Common myeloid progenitor, CD34-positive (primary cell): ENCODE data around the gene PCSK9.

Source experiments
- CTCF ChIA-PET: fragments of 350-600 bp; sonication (Branson Sonifier 250); formaldehyde crosslinking; loops from one replicate; lab custom pipeline; 2021; ENCODE audit warnings: antibody characterized with exemption; lab: Charles Lee
- POLR2A ChIA-PET: fragments of 350-600 bp; sonication (Branson Sonifier 250); formaldehyde crosslinking; loops from one replicate; lab custom pipeline; 2021; ENCODE audit warnings: antibody characterized with exemption; lab: Charles Lee
- DNase-seq, 3 donors: peaks; one replicate each; pipeline versions ENCODE4 v3.0.0 to v3.0.0-alpha.2; 2013
- H3K27ac ChIP-seq, 2 experiments: 1 replicate in 1 of 2; 2 replicates in 1 of 2; pipeline ENCODE4 v1.7.0; 2013; ENCODE audit warnings: inconsistent platforms in 2 of 2, low read length in 2 of 2, mild to moderate bottlenecking in 2 of 2, low read depth in 1 of 2, moderate library complexity in 1 of 2; ENCODE audit not compliant: severe bottlenecking in 2 of 2, insufficient read depth in 1 of 2, poor library complexity in 1 of 2
- H3K27me3 ChIP-seq, 5 experiments: replicated peaks in 2 of 5; 1 replicate in 3 of 5; 2 replicates in 2 of 5; pipeline versions ENCODE4 v1.6.1 to v1.7.0; 2013; ENCODE audit warnings: low read length in 4 of 5, mild to moderate bottlenecking in 2 of 5, moderate library complexity in 2 of 5, inconsistent platforms in 1 of 5; ENCODE audit not compliant: insufficient read depth in 5 of 5, control insufficient read depth in 4 of 5
- H3K36me3 ChIP-seq, 4 experiments: 1 replicate in 2 of 4; 2 replicates in 2 of 4; pipeline versions ENCODE4 v1.6.1 to v1.7.0; 2013; ENCODE audit warnings: low read length in 3 of 4, control low read depth in 1 of 4, mild to moderate bottlenecking in 1 of 4; ENCODE audit not compliant: control insufficient read depth in 4 of 4, insufficient read depth in 4 of 4
- H3K4me1 ChIP-seq, 4 experiments: 1 replicate in 3 of 4; 2 replicates in 1 of 4; pipeline versions ENCODE4 v1.6.1 to v1.7.1; 2013; ENCODE audit warnings: low read length in 3 of 4, mild to moderate bottlenecking in 3 of 4, control low read depth in 1 of 4, inconsistent platforms in 1 of 4, moderate library complexity in 1 of 4; ENCODE audit not compliant: control insufficient read depth in 4 of 4, insufficient read depth in 4 of 4; ENCODE audit errors: control extremely low read depth in 1 of 4
- H3K4me3 ChIP-seq, 7 experiments: 1 replicate in 4 of 7; 2 replicates in 3 of 7; pipeline versions ENCODE4 v1.5.1 to v1.7.0; 2013; ENCODE audit warnings: mild to moderate bottlenecking in 7 of 7, low read length in 6 of 7, moderate library complexity in 6 of 7, inconsistent platforms in 2 of 7, low read depth in 2 of 7, control low read depth in 1 of 7; ENCODE audit not compliant: insufficient read depth in 4 of 7, control insufficient read depth in 1 of 7; ENCODE audit errors: extremely low read depth in 1 of 7
- H3K9me3 ChIP-seq, 5 experiments: 1 replicate in 4 of 5; 2 replicates in 1 of 5; pipeline versions ENCODE4 v1.6.1 to v1.7.1; 2013; ENCODE audit warnings: low read length in 4 of 5, mild to moderate bottlenecking in 2 of 5, inconsistent platforms in 1 of 5, low read depth in 1 of 5, moderate library complexity in 1 of 5; ENCODE audit not compliant: control insufficient read depth in 4 of 5, insufficient read depth in 2 of 5; ENCODE audit errors: control extremely low read depth in 1 of 5
- WGBS: methylation state at CpG from one replicate; pipeline ENCODE4 v1.1.5; 2013; ENCODE audit not compliant: insufficient coverage; 5-methylcytosine and 5-hydroxymethylcytosine counted together

PCSK9 gene

DNA sequence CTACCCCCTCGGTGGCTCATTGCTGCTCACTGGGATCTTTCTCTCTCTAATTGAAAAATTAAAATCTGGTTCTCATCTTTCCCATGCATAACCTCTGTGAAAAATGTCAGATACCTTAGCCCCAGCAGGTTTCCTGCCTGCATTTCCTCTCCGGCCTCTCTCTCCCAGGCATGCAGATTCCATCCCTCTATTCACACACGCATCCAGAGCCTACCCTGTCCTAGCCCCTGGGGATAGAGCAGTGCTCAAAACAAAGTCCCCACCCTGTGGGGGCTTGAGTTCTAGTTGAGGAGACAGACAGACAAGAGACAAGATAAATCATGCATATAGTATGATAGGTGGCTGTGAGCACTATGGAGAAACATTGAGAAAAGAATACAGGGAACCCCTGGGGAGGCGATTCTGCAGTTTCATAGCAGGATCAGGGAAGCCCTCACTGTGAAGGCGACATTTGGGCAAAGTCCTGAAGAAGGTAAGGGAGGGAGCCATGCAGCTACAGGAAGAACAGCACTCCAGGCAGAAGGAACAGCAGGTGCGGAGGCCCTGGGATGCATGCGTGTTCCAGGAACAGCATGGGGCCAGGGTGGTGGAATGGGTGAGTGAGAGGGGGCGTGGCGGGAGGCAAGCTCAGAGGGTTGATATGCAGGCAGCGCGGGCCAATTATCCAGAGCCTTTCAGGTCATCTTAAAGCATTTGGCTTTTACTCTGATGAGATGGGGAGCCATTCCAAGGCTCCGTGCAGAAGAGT is 44.2 kb upstream of the PCSK9 start:
- Histone ChIP-seq H3K4me3 (no peak overlapping the region), H3K36me3 (no peaks in the 10 kb centered on the region), H3K9me3 (no peaks in the 10 kb centered on the region), H3K27me3 (peaks cover 0 to 61% (median 22%) of the 10 kb centered on the region in 5 experiments), H3K27ac (no peak overlapping the region), H3K4me1 (peaks cover 0 to 10% (median 8%) of the 10 kb centered on the region in 4 experiments)
- WGBS: 85% methylated on average over 9 of the region's 12 CpGs
- POLR2A ChIA-PET: no interaction called here
- CTCF ChIA-PET: interaction anchor here (1.5 to 13.1 kb wide), 6 partner anchors 8 to 49 kb away, joined by 4 to 235 read pairs (median 8); no protein-coding TSS in a partner anchor
- DNase-seq: no peak

DNA sequence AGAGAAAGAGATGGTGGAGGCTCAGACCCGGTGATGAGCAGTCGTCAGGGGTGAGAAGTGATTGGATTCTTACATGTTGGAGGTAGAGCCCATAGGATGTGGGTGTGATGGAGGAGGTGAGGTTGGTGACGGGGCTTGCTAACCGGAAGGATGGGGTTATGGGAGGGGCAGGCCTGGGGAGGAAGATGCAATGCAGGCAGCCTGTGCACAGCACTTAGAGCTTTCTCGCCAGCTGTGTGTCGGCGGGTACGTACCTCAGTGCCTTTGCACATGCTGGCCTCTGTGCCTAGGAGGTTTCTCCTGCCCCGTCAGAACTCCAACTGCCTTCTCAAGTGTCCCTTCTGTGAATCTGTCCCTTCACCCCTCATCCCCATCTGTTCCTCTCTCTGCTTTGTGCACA is 43.5 kb upstream of the PCSK9 start:
- Histone ChIP-seq H3K36me3 (no peaks in the 10 kb centered on the region), H3K4me1 (peaks cover 0 to 10% (median 8%) of the 10 kb centered on the region in 4 experiments), H3K9me3 (no peaks in the 10 kb centered on the region), H3K27me3 (peaks cover 0 to 62% (median 22%) of the 10 kb centered on the region in 5 experiments), H3K27ac (no peak overlapping the region), H3K4me3 (no peak overlapping the region)
- ChIA-PET POLR2A (no interaction called here), CTCF (interaction anchor here (1.1 to 13.1 kb wide), 11 partner anchors 9 to 49 kb away, joined by 3 to 235 read pairs (median 5); no protein-coding TSS in a partner anchor)
- DNase-seq: peak in 2 of 3 donors; percentile 19 to 31
- WGBS: 77% methylated on average over 7 of the region's 9 CpGs

DNA sequence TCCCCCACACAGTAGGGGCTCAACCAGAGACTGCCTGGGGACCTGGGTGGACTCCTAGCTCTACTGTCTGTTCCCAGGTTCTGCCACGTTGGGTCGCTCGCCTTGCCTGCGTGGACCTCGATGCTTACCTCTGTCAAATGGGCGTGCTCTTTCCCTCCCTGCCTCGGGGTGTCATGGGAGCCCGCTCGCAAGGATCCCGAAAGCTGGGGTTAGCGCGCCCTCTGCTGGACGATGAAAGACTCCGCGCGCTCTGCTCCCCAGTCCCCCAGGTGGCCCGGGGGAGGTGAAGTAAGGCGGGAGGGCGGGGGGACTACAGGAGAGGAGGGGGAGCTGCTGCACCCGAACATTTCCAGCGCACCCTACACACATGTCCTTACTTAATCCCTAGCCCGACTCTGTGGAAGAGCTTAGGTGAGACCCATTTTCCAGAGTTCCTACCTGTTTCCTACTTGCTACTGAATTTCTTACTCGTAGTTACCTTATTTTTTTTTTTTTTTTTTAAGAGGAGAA is 42.9 kb upstream of the PCSK9 start:
- H3K9me3 ChIP-seq: no peaks in the 10 kb centered on the region
- 0% methylated on average over 9 of the region's 23 CpGs for WGBS
- peaks cover 0 to 10% (median 8%) of the 10 kb centered on the region in 4 experiments for H3K4me1 ChIP-seq
- H3K27ac ChIP-seq: no peak overlapping the region
- POLR2A ChIA-PET: no interaction called here
- CTCF ChIA-PET: interaction anchor here (0.6 to 13.1 kb wide), 17 partner anchors 8 to 69 kb away, joined by 3 to 235 read pairs (median 5); no protein-coding TSS in a partner anchor
- H3K27me3 ChIP-seq: peaks cover 0 to 62% (median 20%) of the 10 kb centered on the region in 5 experiments
- peak; percentile 68 to 81 (median 80) for DNase-seq
- H3K36me3 ChIP-seq: no peaks in the 10 kb centered on the region
- peak overlapping the region in 4 of 7 experiments; percentile 14 to 63 (median 57) for H3K4me3 ChIP-seq

GRCh38 chr1:54996869-54997710 is 42.3 kb upstream of the PCSK9 start:
- H3K27me3 ChIP-seq: peaks cover 0 to 62% (median 20%) of the 10 kb centered on the region in 5 experiments
- no peaks in the 10 kb centered on the region for H3K36me3 ChIP-seq
- ChIA-PET POLR2A (no interaction called here), CTCF (interaction anchor here (0.6 to 13.1 kb wide), 15 partner anchors 8 to 70 kb away, joined by 3 to 235 read pairs (median 4); no protein-coding TSS in a partner anchor)
- no peak overlapping the region for H3K27ac ChIP-seq
- DNase-seq: peak; percentile 3 to 43 (median 42)
- WGBS: 11% methylated on average over 43 of the region's 46 CpGs
- H3K4me3 ChIP-seq: peak overlapping the region in 4 of 7 experiments; percentile 14 to 63 (median 57)
- peaks cover 0 to 10% (median 8%) of the 10 kb centered on the region in 4 experiments for H3K4me1 ChIP-seq
- no peaks in the 10 kb centered on the region for H3K9me3 ChIP-seq

- peaks cover 0 to 10% (median 8%) of the 10 kb centered on the region in 4 experiments for H3K4me1 ChIP-seq
- no peak overlapping the region for H3K4me3 ChIP-seq
- no peaks in the 10 kb centered on the region for H3K9me3 ChIP-seq
- H3K36me3 ChIP-seq: no peaks in the 10 kb centered on the region
- WGBS: 79% methylated on average over 6 of the region's 6 CpGs
- no peak for DNase-seq
- no peak overlapping the region for H3K27ac ChIP-seq
- POLR2A ChIA-PET: no interaction called here
- H3K27me3 ChIP-seq: peaks cover 0 to 62% (median 20%) of the 10 kb centered on the region in 5 experiments
- CTCF ChIA-PET: interaction anchor here (1.4 to 13.1 kb wide), 6 partner anchors 9 to 51 kb away, joined by 3 to 235 read pairs (median 7); no protein-coding TSS in a partner anchor
These were observed 41.7 kb upstream of the PCSK9 start for GRCh38 chr1:54997711-54997986.

DNA sequence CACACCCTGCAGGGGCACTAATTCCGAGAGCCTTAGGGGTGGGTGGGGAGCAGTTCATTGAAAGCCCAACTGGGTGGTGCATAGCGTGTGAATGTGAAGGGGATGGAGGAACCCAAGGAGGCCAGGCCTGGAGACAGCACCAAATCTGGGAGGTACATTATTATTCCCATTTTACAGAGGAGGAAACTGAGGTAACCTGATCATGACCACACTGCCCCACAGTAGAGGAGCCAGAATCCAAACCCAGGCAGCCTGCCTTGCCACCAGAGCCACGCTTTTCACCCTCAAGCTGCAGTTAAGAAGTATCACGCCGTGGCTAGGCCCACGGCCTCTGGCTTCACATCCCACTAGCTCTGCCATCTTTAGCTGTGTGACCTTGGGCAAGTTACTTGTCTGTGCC is 41.2 kb upstream of the PCSK9 start:
- Histone ChIP-seq H3K4me1 (peaks cover 0 to 10% (median 8%) of the 10 kb centered on the region in 4 experiments), H3K36me3 (no peaks in the 10 kb centered on the region), H3K4me3 (no peak overlapping the region), H3K27me3 (peaks cover 0 to 62% (median 20%) of the 10 kb centered on the region in 5 experiments), H3K27ac (no peak overlapping the region), H3K9me3 (no peaks in the 10 kb centered on the region)
- DNase-seq: no peak
- ChIA-PET POLR2A (no interaction called here), CTCF (interaction anchor here (1.8 to 13.1 kb wide), 4 partner anchors 9 to 52 kb away, joined by 5 to 235 read pairs (median 10); no protein-coding TSS in a partner anchor)
- WGBS: 88% methylated on average over 4 of the region's 6 CpGs
